SH-SY5Y (cell line): Measurements from ENCODE around the gene SLC23A2.

Experiments used
- GATA2 ChIP-seq: IDR thresholded peaks from 2 replicates; pipeline ENCODE4 v1.6.1; 2011; ENCODE audit warnings: mild to moderate bottlenecking, low read depth, low read length
- GATA3 ChIP-seq: IDR thresholded peaks from 2 replicates; pipeline ENCODE4 v1.6.1; 2011; ENCODE audit warnings: low read depth, mild to moderate bottlenecking, low read length, moderate library complexity

DNA sequence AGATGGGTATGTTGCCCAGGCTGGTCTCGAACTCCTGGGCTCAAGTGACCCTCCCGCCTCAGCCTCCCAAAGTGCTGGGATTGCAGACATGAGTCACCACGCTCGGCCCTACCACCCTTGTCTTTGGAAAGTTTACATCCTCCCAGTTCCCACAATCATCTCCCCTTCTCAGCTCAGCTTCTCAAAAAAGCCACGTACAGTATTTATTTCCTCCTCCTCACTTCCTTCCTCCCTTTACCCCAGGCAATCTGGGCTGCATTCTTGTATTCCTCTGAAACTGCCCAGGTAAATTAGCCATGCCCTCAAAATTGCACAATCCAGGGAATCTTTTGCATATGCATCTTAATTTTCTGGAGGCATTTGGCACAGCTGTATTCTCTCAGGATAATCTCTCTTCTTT, 7.4 kb upstream of the SLC23A2 start:
- TF ChIP-seq GATA2 (no peak), GATA3 (no peak)
